GM19193 (cell line): ENCODE data around the gene FAM131B.

ENCODE experiments used
- POLR2A ChIP-seq: IDR thresholded peaks from 4 replicates; pipeline ENCODE4 v1.6.1; 2011; ENCODE audit not compliant: insufficient read depth, insufficient read length; ENCODE audit errors: extremely low read depth

The FAM131B gene

GRCh38 chr7:143388051-143388450, 25.5 kb upstream of the FAM131B start:
- TF ChIP-seq POLR2A: no peak

GRCh38 chr7:143387156-143387975, 24.9 kb upstream of the FAM131B start:
- no peak for TF ChIP-seq POLR2A

GRCh38 chr7:143385891-143386781, 23.6 kb upstream of the FAM131B start:
- no peak for TF ChIP-seq POLR2A

- TF ChIP-seq POLR2A: no peak
These were observed 22.4 kb upstream of the FAM131B start for GRCh38 chr7:143384661-143385631.

GRCh38 chr7:143384148-143384547, 21.6 kb upstream of the FAM131B start:
- TF ChIP-seq POLR2A: no peak

GRCh38 chr7:143383642-143383957, 21.1 kb upstream of the FAM131B start:
- TF ChIP-seq POLR2A: no peak

- no peak for TF ChIP-seq POLR2A
These were observed 20.5 kb upstream of the FAM131B start for GRCh38 chr7:143382791-143383641.

- TF ChIP-seq POLR2A: no peak
These were observed 19.7 kb upstream of the FAM131B start for GRCh38 chr7:143382126-143382790.

GRCh38 chr7:143381427-143382125, 19.1 kb upstream of the FAM131B start:
- TF ChIP-seq POLR2A: no peak

GRCh38 chr7:143380646-143381426, 18.3 kb upstream of the FAM131B start, which contains the start of gene ZYX:
Gene ZYX (plus strand): TSS chr7:143381345. CDS start chr7:143381572, 227 bp downstream.
- TF ChIP-seq POLR2A: peak; percentile 69

- TF ChIP-seq POLR2A: peak; percentile 30
These were observed 17.7 kb upstream of the FAM131B start for GRCh38 chr7:143380260-143380645.

- no peak for TF ChIP-seq POLR2A
These were observed 17.2 kb upstream of the FAM131B start for GRCh38 chr7:143379611-143380259.

GRCh38 chr7:143376396-143376795, 13.9 kb upstream of the FAM131B start:
- TF ChIP-seq POLR2A: no peak
